Esophagus squamous epithelium (tissue), 4 donors: ENCODE measurements around the gene MAN1C1.

Source experiments
- CTCF ChIP-seq, 6 experiments: fragments of 450-650 bp in 4 of 6; fragments of 200-600 bp in 2 of 6; sonication (generic) in 2 of 6; IDR thresholded peaks; one replicate each; pipeline ENCODE4 v1.5.1; 2016 to 2019; ENCODE audit warnings: antibody characterized with exemption in 6 of 6, mild to moderate bottlenecking in 4 of 6, moderate library complexity in 4 of 6
- POLR2A ChIP-seq, 4 donors: fragments of 450-650 bp; IDR thresholded peaks; one replicate each; pipeline ENCODE4 v1.6.1; 2017; ENCODE audit warnings: antibody characterized with exemption in 4 of 4, mild to moderate bottlenecking in 4 of 4, moderate library complexity in 3 of 4

- no peak for TF ChIP-seq CTCF (IDR thresholded peaks at IDR 0.05)
- TF ChIP-seq POLR2A (IDR thresholded peaks at IDR 0.05) = no peak
Observed at GRCh38 chr1:25620211-25620610, 3.6 kb downstream of the MAN1C1 start.
